K562 (cell line): ENCODE data around the gene POC1B. TPM values are rescaled to one million over a fixed set of nuclear protein-coding genes. Genes with fewer than 3 reads are reported as not detected.

Experiments used
- ATF1 ChIP-seq, 2 experiments: fragments of 450-650 bp in 1 of 2; IDR thresholded peaks; 2 replicates each; pipeline ENCODE4 v1.6.1; 2016; ENCODE audit warnings: missing compliant biosample characterization in 1 of 2, missing genetic modification characterization in 1 of 2
- CREB3L1 ChIP-seq: fragments of 450-650 bp; IDR thresholded peaks from 2 replicates; pipeline ENCODE4 v1.6.1; 2014; ENCODE audit warnings: low read depth, mild to moderate bottlenecking, moderate library complexity, borderline replicate concordance
- DMBX1 ChIP-seq: fragments of 250-450 bp; sonication (Bioruptor Pico); IDR thresholded peaks from 2 replicates; pipeline ENCODE4 v1.8.0; 2022; ENCODE audit warnings: inconsistent platforms, mild to moderate bottlenecking, moderate library complexity, borderline replicate concordance
- HNRNPUL1 ChIP-seq: fragments of 200-400 bp; formaldehyde crosslinking; IDR thresholded peaks from 2 replicates; pipeline ENCODE4 v1.6.1; 2017; ENCODE audit warnings: low read length
- RREB1 ChIP-seq: fragments of 250-450 bp; sonication (Bioruptor Pico); IDR thresholded peaks from 2 replicates; pipeline ENCODE4 v1.4.0; 2020
- SPI1 ChIP-seq: IDR thresholded peaks from 2 replicates; pipeline ENCODE4 v1.6.1; 2011; ENCODE audit warnings: low read depth, low read length, control low read depth, borderline replicate concordance
- polyA plus RNA-seq, 8 experiments: library from polyadenylated mRNA; depleted of rRNA in 4 of 8; stranded (reverse) in 5 of 8; unstranded in 3 of 8; fragments of >200 nt; fragmentation: Nextera tagmentation in 2 of 8; fragmentation: Illumina TruSeq in 1 of 8; extraction: Ambion mirVana in 2 of 8; extraction: Trizol in 1 of 8; gene quantifications; 2 replicates each; pipeline versions ENCODE4 v1.2.1 to v1.2.3, GENCODE V29; 2011 to 2014; ENCODE audit warnings: inconsistent platforms in 1 of 8, missing spikeins in 1 of 8
- total RNA-seq, 7 experiments: library from RNA; depleted of rRNA in 6 of 7; stranded (reverse); fragments of >200 nt in 6 of 7; fragmentation: Illumina TruSeq in 2 of 7; extraction: Trizol in 2 of 7; gene quantifications; 2 replicates each; pipeline versions ENCODE4 v1.2.1 to v1.2.3, GENCODE V29; 2011 to 2021; ENCODE audit warnings: low replicate concordance in 1 of 7
- TF ChIP-seq, protein P1 (sequence below), 2 experiments: fragments of 450-650 bp in 1 of 2; sonication (generic) in 1 of 2; formaldehyde crosslinking in 1 of 2; IDR thresholded peaks; 2 replicates each; pipeline versions ENCODE4 v1.7.1 to v1.9.0; 2016 to 2022; ENCODE audit warnings: inconsistent platforms in 1 of 2, mild to moderate bottlenecking in 1 of 2, missing genetic modification reagents in 1 of 2

Gene POC1B
- total and polyA plus RNA-seq, 9 of the 15 experiments (the other 6 are each of a cell fraction or from before 2014, with no cell fraction given): 4.5 to 16.1 (median 10.4) TPM

GRCh38 chr12:89574736-89575208 is 48.9 kb upstream of the POC1B start (continued):
- TF ChIP-seq, protein P1, sequence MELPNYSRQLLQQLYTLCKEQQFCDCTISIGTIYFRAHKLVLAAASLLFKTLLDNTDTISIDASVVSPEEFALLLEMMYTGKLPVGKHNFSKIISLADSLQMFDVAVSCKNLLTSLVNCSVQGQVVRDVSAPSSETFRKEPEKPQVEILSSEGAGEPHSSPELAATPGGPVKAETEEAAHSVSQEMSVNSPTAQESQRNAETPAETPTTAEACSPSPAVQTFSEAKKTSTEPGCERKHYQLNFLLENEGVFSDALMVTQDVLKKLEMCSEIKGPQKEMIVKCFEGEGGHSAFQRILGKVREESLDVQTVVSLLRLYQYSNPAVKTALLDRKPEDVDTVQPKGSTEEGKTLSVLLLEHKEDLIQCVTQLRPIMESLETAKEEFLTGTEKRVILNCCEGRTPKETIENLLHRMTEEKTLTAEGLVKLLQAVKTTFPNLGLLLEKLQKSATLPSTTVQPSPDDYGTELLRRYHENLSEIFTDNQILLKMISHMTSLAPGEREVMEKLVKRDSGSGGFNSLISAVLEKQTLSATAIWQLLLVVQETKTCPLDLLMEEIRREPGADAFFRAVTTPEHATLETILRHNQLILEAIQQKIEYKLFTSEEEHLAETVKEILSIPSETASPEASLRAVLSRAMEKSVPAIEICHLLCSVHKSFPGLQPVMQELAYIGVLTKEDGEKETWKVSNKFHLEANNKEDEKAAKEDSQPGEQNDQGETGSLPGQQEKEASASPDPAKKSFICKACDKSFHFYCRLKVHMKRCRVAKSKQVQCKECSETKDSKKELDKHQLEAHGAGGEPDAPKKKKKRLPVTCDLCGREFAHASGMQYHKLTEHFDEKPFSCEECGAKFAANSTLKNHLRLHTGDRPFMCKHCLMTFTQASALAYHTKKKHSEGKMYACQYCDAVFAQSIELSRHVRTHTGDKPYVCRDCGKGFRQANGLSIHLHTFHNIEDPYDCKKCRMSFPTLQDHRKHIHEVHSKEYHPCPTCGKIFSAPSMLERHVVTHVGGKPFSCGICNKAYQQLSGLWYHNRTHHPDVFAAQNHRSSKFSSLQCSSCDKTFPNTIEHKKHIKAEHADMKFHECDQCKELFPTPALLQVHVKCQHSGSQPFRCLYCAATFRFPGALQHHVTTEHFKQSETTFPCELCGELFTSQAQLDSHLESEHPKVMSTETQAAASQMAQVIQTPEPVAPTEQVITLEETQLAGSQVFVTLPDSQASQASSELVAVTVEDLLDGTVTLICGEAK (IDR thresholded peaks at IDR 0.05): peak; percentile 57
- TF ChIP-seq, protein P1 (CRISPR knock-in tag; IDR thresholded peaks at IDR 0.05): no peak
- peak; percentile 23; the same call in 1 of the 2 replicates for TF ChIP-seq DMBX1
- TF ChIP-seq CREB3L1: peak; percentile 28; the same call in 1 of the 2 replicates
- TF ChIP-seq ATF1 (CRISPR knock-in tag; IDR thresholded peaks at IDR 0.05): no peak
- TF ChIP-seq ATF1 (tag; IDR thresholded peaks at IDR 0.05): 0 out of 2 replicates have a peak, but pooled peaks have one; percentile 16
- TF ChIP-seq SPI1: peak; percentile 100
- TF ChIP-seq HNRNPUL1: no peak
- no peak for TF ChIP-seq RREB1 (CRISPR knock-in tag)
